ENCODE results near the gene CYP4F12.

The CYP4F12 gene

GRCh38 chr19:15715642-15716041, 42.8 kb downstream of the CYP4F12 start:
- no peak for DNase-seq (ENCODE audit: low spot score)

- DNase-seq (ENCODE audit: low spot score), result no peak
Observed at GRCh38 chr19:15717809-15718208, 44.9 kb downstream of the CYP4F12 start.

GRCh38 chr19:15721268-15721667, 48.4 kb downstream of the CYP4F12 start:
- DNase-seq (ENCODE audit: low spot score), result no peak

GRCh38 chr19:15722956-15723355, 50.1 kb downstream of the CYP4F12 start:
- no peak for DNase-seq (ENCODE audit: low spot score)

GRCh38 chr19:15727724-15728123, 54.8 kb downstream of the CYP4F12 start, which contains the start of gene OR10H2:
TSS of gene OR10H2 (plus strand) at chr19:15728024. CDS start at chr19:15728044, 20 bp downstream.
- DNase-seq (ENCODE audit: low spot score), result no peak

- DNase-seq (ENCODE audit: low spot score), result no peak
Observed at GRCh38 chr19:15730538-15730937, 57.7 kb downstream of the CYP4F12 start.

GRCh38 chr19:15732388-15732787, 59.5 kb downstream of the CYP4F12 start:
- no peak for DNase-seq (ENCODE audit: low spot score)

GRCh38 chr19:15733895-15734294, 61.0 kb downstream of the CYP4F12 start:
- no peak for DNase-seq (ENCODE audit: low spot score)

GRCh38 chr19:15737722-15738121, 64.8 kb downstream of the CYP4F12 start, which contains the start of gene OR10H3:
TSS of gene OR10H3 (plus strand) at chr19:15737985. CDS start at chr19:15741393, 3,408 bp downstream.
- no peak for DNase-seq (ENCODE audit: low spot score)

- no peak for DNase-seq (ENCODE audit: low spot score)
Observed at GRCh38 chr19:15740785-15741184, 67.9 kb downstream of the CYP4F12 start.
